ENCODE data around the gene RAB8B.

DNA sequence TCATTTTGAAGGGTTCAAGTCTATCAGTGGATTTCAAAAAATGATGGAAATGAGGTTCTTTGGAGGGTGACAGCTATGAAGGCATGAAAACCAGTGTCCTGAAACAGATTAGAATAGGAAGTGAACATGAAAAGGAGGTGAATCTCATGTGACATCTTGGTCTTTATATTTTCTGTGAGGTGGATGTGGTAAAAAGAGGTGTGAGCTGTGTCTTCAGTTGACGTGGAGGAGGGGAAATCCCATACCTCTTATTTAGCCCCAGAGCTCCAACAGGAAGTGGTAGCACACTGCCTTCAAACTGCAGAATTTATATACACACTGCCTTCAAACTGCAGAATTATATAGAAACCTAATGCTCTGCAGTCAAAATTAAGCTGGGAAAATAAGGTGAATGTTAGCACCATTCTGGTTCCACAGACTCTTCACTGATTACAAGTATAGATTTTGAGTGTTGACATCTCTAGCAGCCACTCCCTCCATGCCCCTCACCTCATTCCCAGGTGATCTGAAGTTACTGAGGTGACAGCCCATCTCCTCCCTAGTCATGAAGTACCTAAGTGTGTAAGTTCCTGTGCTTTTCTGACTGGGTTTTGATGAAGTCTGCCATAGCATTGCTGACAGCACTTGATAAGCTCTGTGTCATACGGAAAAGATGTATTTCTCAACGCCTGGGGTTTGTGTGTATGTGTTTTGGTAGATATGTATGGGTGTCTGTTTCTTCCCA, 2.7 kb downstream of the RAB8B start:
- TF ChIP-seq, protein P1, sequence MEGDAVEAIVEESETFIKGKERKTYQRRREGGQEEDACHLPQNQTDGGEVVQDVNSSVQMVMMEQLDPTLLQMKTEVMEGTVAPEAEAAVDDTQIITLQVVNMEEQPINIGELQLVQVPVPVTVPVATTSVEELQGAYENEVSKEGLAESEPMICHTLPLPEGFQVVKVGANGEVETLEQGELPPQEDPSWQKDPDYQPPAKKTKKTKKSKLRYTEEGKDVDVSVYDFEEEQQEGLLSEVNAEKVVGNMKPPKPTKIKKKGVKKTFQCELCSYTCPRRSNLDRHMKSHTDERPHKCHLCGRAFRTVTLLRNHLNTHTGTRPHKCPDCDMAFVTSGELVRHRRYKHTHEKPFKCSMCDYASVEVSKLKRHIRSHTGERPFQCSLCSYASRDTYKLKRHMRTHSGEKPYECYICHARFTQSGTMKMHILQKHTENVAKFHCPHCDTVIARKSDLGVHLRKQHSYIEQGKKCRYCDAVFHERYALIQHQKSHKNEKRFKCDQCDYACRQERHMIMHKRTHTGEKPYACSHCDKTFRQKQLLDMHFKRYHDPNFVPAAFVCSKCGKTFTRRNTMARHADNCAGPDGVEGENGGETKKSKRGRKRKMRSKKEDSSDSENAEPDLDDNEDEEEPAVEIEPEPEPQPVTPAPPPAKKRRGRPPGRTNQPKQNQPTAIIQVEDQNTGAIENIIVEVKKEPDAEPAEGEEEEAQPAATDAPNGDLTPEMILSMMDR (IDR thresholded peaks at IDR 0.05; ENCODE audit: low read depth, low read length, missing input control), result no peak
- TF ChIP-seq RAD21 (IDR thresholded peaks at IDR 0.05) (no peak), EGR1 (IDR thresholded peaks at IDR 0.05; ENCODE audit: low read depth in 2 of 2) (no peak), SP1 (IDR thresholded peaks at IDR 0.05) (no peak), TAF1 (conservative IDR thresholded peaks at IDR 0.05) (no peak), RXRA (IDR thresholded peaks at IDR 0.05) (no peak), YY1 (IDR thresholded peaks at IDR 0.05) (no peak), JUND (IDR thresholded peaks at IDR 0.05) (no peak)
- TF ChIP-seq, protein P2, sequence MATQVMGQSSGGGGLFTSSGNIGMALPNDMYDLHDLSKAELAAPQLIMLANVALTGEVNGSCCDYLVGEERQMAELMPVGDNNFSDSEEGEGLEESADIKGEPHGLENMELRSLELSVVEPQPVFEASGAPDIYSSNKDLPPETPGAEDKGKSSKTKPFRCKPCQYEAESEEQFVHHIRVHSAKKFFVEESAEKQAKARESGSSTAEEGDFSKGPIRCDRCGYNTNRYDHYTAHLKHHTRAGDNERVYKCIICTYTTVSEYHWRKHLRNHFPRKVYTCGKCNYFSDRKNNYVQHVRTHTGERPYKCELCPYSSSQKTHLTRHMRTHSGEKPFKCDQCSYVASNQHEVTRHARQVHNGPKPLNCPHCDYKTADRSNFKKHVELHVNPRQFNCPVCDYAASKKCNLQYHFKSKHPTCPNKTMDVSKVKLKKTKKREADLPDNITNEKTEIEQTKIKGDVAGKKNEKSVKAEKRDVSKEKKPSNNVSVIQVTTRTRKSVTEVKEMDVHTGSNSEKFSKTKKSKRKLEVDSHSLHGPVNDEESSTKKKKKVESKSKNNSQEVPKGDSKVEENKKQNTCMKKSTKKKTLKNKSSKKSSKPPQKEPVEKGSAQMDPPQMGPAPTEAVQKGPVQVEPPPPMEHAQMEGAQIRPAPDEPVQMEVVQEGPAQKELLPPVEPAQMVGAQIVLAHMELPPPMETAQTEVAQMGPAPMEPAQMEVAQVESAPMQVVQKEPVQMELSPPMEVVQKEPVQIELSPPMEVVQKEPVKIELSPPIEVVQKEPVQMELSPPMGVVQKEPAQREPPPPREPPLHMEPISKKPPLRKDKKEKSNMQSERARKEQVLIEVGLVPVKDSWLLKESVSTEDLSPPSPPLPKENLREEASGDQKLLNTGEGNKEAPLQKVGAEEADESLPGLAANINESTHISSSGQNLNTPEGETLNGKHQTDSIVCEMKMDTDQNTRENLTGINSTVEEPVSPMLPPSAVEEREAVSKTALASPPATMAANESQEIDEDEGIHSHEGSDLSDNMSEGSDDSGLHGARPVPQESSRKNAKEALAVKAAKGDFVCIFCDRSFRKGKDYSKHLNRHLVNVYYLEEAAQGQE (IDR thresholded peaks at IDR 0.05), result no peak
- TF ChIP-seq, protein P3, sequence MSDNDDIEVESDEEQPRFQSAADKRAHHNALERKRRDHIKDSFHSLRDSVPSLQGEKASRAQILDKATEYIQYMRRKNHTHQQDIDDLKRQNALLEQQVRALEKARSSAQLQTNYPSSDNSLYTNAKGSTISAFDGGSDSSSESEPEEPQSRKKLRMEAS (IDR thresholded peaks at IDR 0.05), result no peak
- TF ChIP-seq, protein P4, sequence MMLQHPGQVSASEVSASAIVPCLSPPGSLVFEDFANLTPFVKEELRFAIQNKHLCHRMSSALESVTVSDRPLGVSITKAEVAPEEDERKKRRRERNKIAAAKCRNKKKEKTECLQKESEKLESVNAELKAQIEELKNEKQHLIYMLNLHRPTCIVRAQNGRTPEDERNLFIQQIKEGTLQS (IDR thresholded peaks at IDR 0.05), result no peak
